Muscle of leg (tissue), 11 donors: ENCODE measurements around the gene FHIT. TPM values are rescaled to one million over a fixed set of nuclear protein-coding genes. Genes with fewer than 3 reads are reported as not detected.
A peak's percentile ranks its signal among the peaks of the same experiment; 100 is the strongest.

Source experiments
- DNase-seq: peaks from one replicate; pipeline ENCODE4 v3.0.0; 2013
- H3K27ac ChIP-seq: one replicate; pipeline ENCODE4 v1.5.1; 2013; ENCODE audit warnings: mild to moderate bottlenecking, low read length, control low read depth
- H3K27me3 ChIP-seq: one replicate; pipeline ENCODE4 v1.6.1; 2013; ENCODE audit warnings: low read length; ENCODE audit not compliant: control insufficient read depth, insufficient read depth
- H3K36me3 ChIP-seq: one replicate; pipeline ENCODE4 v1.6.1; 2013; ENCODE audit warnings: low read length; ENCODE audit not compliant: control insufficient read depth, insufficient read depth
- H3K4me1 ChIP-seq: one replicate; pipeline ENCODE4 v1.6.1; 2013; ENCODE audit warnings: low read length; ENCODE audit not compliant: control insufficient read depth, insufficient read depth
- H3K4me3 ChIP-seq: one replicate; pipeline ENCODE4 v1.5.1; 2013; ENCODE audit warnings: low read length, control low read depth
- H3K9me3 ChIP-seq: replicated peaks from 2 replicates; pipeline ENCODE4 v1.6.1; 2013; ENCODE audit warnings: low read depth, low read length; ENCODE audit not compliant: control insufficient read depth
- WGBS: methylation state at CpG from one replicate; pipeline ENCODE4 v1.1.5; 2013; ENCODE audit warnings: missing lambda C conversion rate; ENCODE audit not compliant: insufficient coverage; 5-methylcytosine and 5-hydroxymethylcytosine counted together
- polyA plus RNA-seq, 8 donors: library from polyadenylated mRNA; unstranded; fragments of 120-200 nt; gene quantifications; one replicate each; pipeline versions ENCODE4 v1.2.1 to v1.2.3, GENCODE V29; 2013; ENCODE audit warnings: inconsistent platforms in 1 of 8, low replicate concordance in 1 of 8; ENCODE audit not compliant: insufficient read length in 8 of 8, insufficient read depth in 1 of 8
- total RNA-seq: library from RNA; stranded (reverse); fragments of 120-200 nt; gene quantifications from one replicate; pipeline ENCODE4 v1.2.4, GENCODE V29; 2013

Gene FHIT
- total and polyA plus RNA-seq, 9 donors: 4.1 to 8.0 (median 5.3) TPM

DNA sequence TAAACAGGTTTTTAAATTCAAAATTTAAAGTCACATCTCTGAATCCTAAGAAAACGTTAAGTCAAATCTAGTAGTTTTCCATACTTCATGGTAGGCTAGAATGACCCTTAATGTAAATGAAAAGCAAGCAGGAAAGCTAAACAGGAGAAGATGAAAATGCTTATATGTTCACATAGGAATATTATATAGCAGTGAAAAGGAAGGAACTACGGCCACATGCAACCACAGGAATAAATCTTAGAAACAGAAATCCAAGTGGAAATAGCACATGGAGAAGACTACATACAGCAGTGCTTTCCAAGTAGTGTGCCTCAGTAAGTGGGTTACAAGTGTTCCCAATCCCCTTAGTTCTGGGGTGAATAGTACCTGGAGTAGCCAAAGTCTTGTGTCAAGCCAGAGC lies 296.2 kb downstream of the FHIT start:
- peaks cover 2% of the 10 kb centered on the region for H3K4me1 ChIP-seq
- no CpG with 5 or more reads among the region's 2 CpGs for WGBS

GRCh38 chr3:60954048-60954447 lies 297.2 kb downstream of the FHIT start:
- H3K27ac ChIP-seq: peak overlapping the region; percentile 53
- WGBS: no CpG with 5 or more reads among the region's 2 CpGs

More for the DNA sequence above, 296.2 kb downstream of the FHIT start:
- no peaks in the 10 kb centered on the region for H3K36me3 ChIP-seq
- DNase-seq: no peak
- no peaks in the 10 kb centered on the region for H3K27me3 ChIP-seq
- no peak overlapping the region for H3K27ac ChIP-seq
- no peak overlapping the region for H3K4me3 ChIP-seq
- no peaks in the 10 kb centered on the region for H3K9me3 ChIP-seq

DNA sequence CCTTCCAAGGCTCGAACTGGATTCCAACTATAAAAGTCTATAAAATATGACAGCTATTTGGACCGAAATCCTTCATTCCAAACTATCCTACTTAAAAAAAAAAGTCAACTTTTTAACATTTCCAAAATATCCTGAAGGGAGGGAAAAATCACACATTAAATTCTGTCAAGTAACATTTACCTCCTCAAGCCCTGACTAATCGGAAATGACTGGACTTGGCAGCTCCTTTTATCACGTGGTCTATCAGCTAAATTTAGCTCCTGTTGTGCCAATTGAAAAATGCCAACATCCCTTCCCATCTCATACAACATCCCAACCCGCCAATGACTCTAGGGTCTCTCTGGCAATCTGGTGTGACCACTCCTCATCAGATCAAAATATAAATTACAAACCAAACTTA lies 297.9 kb downstream of the FHIT start:
- Histone ChIP-seq H3K4me1 (peaks cover 2% of the 10 kb centered on the region), H3K27me3 (no peaks in the 10 kb centered on the region), H3K36me3 (no peaks in the 10 kb centered on the region), H3K9me3 (no peaks in the 10 kb centered on the region), H3K4me3 (no peak overlapping the region), H3K27ac (peak overlapping the region; percentile 53)
- 10% methylated on average over 2 of the region's 5 CpGs for WGBS
- peak; percentile 71 for DNase-seq

More at GRCh38 chr3:60954048-60954447, 297.2 kb downstream of the FHIT start:
- DNase-seq: peak; percentile 85
- H3K36me3 ChIP-seq: no peaks in the 10 kb centered on the region
- H3K4me3 ChIP-seq: no peak overlapping the region
- no peaks in the 10 kb centered on the region for H3K9me3 ChIP-seq
- peaks cover 2% of the 10 kb centered on the region for H3K4me1 ChIP-seq
- no peaks in the 10 kb centered on the region for H3K27me3 ChIP-seq

DNA sequence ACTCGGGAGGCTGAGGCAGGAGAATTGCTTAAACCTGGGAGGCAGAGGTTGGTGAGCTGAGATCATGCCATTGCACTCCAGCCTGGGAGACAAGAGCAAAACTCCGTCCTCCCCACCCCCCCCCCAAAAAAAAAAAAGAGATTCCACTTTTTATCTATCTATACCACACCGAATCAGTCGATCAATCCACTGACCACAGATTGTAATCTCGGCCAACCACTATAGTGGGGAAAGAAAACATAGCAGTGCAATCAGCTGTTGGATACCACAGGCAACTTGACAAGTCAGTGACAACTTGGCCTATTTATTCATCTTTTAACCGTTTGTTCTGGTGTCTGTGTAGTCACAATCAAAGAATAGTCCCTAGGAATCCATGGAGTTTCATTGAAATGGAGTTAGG lies 299.2 kb downstream of the FHIT start:
- no peak for DNase-seq
- Histone ChIP-seq H3K27me3 (no peaks in the 10 kb centered on the region), H3K4me3 (no peak overlapping the region), H3K36me3 (no peaks in the 10 kb centered on the region), H3K4me1 (peaks cover 2% of the 10 kb centered on the region), H3K9me3 (no peaks in the 10 kb centered on the region), H3K27ac (no peak overlapping the region)
- WGBS: 100% methylated on average over 1 of the region's 6 CpGs

GRCh38 chr3:60949146-60949545 lies 302.1 kb downstream of the FHIT start:
- Histone ChIP-seq H3K27me3 (no peaks in the 10 kb centered on the region), H3K36me3 (no peaks in the 10 kb centered on the region), H3K4me1 (peaks cover 2% of the 10 kb centered on the region), H3K9me3 (no peaks in the 10 kb centered on the region), H3K4me3 (no peak overlapping the region), H3K27ac (no peak overlapping the region)
- WGBS: 20% methylated on average over 1 of the region's 3 CpGs
- no peak for DNase-seq

GRCh38 chr3:60948488-60948887 lies 302.8 kb downstream of the FHIT start:
- H3K36me3 ChIP-seq: no peaks in the 10 kb centered on the region

DNA sequence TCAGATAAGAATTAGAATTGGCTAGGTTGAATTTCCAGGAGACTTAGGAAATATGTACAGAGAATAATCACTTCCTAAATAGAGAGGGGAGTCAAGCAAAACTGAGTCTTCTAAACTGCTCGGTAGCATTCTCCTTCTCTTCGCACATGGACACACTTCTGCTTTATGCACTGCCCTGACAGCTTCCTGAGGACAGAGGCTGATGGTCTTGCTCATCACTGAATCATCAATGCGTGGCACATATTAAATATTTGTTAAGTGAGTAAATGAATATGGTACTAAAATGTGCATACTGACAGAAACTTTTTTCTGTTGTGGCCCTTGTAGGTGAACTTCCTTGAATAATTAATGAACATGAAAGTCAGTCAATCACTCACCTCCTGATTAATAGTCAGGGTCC lies 315.5 kb downstream of the FHIT start:
- WGBS: no CpG with 5 or more reads among the region's 3 CpGs
- no peaks in the 10 kb centered on the region for H3K36me3 ChIP-seq
- DNase-seq: no peak
- H3K27ac ChIP-seq: no peak overlapping the region
- H3K4me1 ChIP-seq: no peaks in the 10 kb centered on the region
- H3K27me3 ChIP-seq: no peaks in the 10 kb centered on the region
- H3K4me3 ChIP-seq: no peak overlapping the region
- no peaks in the 10 kb centered on the region for H3K9me3 ChIP-seq

More at GRCh38 chr3:60948488-60948887, 302.8 kb downstream of the FHIT start:
- H3K4me1 ChIP-seq: peaks cover 1% of the 10 kb centered on the region
- DNase-seq: peak; percentile 37
- H3K9me3 ChIP-seq: no peaks in the 10 kb centered on the region
- no peak overlapping the region for H3K27ac ChIP-seq
- no peak overlapping the region for H3K4me3 ChIP-seq
- no peaks in the 10 kb centered on the region for H3K27me3 ChIP-seq

DNA sequence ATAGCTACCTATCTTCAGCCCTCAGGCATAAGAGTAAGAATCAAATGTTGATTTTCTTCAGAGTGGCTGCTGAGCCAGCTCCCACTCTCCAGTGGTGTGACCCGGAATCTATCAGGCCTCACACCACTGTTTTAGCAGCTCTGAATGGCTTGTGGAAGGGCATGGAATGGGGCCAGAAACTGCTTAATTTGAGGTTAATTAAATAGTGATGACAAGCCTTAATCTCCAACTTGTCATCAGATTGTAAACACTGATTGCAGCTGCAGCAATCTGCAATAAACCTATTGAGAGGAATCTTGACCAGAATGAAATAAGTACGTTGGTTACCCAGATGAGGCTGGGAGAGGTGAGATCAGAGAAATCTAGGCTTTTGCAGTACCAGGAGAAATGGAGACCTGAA lies 317.4 kb downstream of the FHIT start:
- H3K4me1 ChIP-seq: no peaks in the 10 kb centered on the region
- H3K27me3 ChIP-seq: no peaks in the 10 kb centered on the region
- H3K27ac ChIP-seq: no peak overlapping the region
- no peak for DNase-seq
- no peak overlapping the region for H3K4me3 ChIP-seq
- 40% methylated on average over 1 of the region's 2 CpGs for WGBS
- no peaks in the 10 kb centered on the region for H3K36me3 ChIP-seq
- H3K9me3 ChIP-seq: no peaks in the 10 kb centered on the region

DNA sequence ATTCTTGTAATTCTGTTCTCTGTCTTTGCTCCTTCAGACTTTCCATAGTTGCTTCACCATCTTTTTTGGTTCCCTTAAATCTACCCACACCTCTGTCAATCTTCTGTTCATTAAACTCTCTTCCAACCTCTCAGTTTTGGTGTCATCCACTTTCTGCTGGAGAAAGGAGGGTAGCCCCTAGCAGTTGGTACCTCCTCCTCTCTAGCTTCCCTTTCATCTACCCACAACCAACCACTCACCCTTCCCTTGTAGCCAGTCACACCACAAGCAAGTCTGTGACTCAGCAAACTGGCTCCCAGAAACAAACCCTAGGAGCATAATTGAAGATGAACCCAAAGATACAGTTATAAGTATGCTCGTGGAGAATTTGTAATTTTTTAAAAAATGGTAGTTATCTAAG lies 318.6 kb downstream of the FHIT start:
- Histone ChIP-seq H3K9me3 (no peaks in the 10 kb centered on the region), H3K36me3 (no peaks in the 10 kb centered on the region), H3K4me3 (no peak overlapping the region), H3K27me3 (no peaks in the 10 kb centered on the region), H3K4me1 (no peaks in the 10 kb centered on the region), H3K27ac (no peak overlapping the region)
- no peak for DNase-seq
- WGBS: no CpG with 5 or more reads among the region's 1 CpG

DNA sequence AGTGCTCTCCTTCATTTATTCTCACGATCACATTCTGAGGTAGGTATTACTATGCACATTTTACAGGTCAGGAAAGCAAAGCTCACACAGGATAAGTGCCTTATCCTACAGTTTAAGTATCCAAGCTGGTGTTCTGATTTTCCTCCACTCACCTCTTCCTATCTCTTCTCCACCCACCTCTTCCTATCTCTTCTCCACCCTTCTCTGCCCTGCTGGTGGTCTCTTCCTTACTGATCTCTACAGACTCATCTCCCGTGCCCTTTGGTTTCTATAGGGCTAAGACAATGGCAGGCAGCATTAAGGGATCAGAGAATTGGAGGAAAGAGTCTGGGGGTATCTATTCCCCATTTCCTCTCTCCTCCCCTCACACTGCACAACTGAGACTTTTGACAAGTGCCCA lies 319.1 kb downstream of the FHIT start:
- Histone ChIP-seq H3K9me3 (no peaks in the 10 kb centered on the region), H3K27ac (no peak overlapping the region), H3K27me3 (no peaks in the 10 kb centered on the region), H3K36me3 (no peaks in the 10 kb centered on the region), H3K4me1 (no peaks in the 10 kb centered on the region), H3K4me3 (no peak overlapping the region)
- WGBS: 80% methylated on average over 1 of the region's 2 CpGs
- DNase-seq: no peak

DNA sequence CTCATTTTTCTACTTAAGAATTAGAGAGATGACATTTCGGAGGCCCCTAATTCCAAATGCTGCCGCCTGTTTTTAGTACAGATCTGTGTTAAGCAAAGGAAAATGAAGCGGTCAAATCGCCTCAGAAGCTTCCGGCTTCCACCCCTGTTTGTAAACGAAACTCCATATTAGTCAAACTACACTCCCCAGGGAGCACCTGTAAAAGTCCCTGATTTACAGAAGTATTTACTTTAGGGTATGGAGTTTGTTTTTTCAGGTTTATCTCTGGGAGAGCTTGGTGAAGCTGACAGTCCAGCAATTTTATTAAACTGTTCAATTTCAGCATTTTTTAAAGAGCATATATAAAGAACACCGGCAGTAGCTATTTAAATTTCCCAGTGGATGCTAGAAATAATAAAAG lies 319.8 kb downstream of the FHIT start:
- WGBS: no CpG with 5 or more reads among the region's 7 CpGs
- Histone ChIP-seq H3K4me1 (no peaks in the 10 kb centered on the region), H3K9me3 (no peaks in the 10 kb centered on the region), H3K4me3 (no peak overlapping the region), H3K27me3 (no peaks in the 10 kb centered on the region), H3K36me3 (no peaks in the 10 kb centered on the region), H3K27ac (no peak overlapping the region)
- no peak for DNase-seq
